ENCODE measurements around the gene FOSB.
A peak's percentile ranks its signal among the peaks of the same experiment; 100 is the strongest.

The FOSB gene

DNA sequence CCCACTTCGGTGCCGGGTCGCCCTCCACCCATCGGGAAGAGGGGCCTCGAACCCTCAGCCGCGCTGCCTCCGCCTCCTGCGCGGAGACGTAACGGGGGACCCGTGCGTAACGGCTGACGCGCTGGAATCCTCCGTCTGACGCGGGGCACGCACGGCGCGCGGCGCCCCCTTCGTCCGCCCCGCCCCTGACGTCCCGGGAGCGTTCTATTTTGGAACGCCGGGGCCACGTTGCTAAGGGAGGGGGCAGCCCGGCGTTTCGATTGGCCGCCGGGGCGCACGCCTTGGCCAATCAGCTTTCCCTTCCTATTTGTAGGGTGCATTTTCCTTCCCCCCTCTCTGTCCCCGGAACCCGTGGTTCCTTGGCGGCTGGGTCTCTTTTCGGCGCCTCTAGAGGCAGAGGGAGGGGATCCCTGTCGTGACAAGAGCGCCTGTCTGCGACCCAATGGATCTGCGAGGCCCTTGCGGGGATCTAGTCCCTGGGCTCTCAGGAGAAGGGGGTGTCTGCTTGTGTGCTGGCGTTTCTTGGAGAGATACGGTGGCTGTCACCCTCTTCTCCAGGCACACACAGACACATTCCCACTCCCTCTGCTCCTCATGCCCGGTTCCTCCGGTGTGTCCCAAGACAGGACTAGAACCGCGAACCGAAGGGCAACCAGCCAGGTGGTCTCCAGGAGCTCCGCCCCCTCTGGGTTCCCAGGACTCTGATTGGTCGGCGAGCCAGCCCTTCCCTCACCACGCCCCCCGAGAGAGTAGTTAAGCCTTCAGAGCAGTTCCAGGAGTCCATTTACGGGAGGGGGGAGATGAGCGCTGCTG lies 1.5 kb downstream of the FOSB start:
- Histone ChIP-seq H3K4me3 (ENCODE audit: low read length) (peak overlapping the region; percentile 97), H3K9me3 (ENCODE audit: insufficient read depth, low read depth, low read length) (no peaks in the 10 kb centered on the region), H3K4me1 (ENCODE audit: insufficient read depth, low read length) (no peaks in the 10 kb centered on the region), H3K27me3 (ENCODE audit: insufficient read depth, low read length) (peaks cover 61% of the 10 kb centered on the region), H3K27ac (ENCODE audit: low read length) (peak overlapping the region; percentile 79), H3K36me3 (ENCODE audit: insufficient read depth, low read depth, low read length) (no peaks in the 10 kb centered on the region), H3K9ac (ENCODE audit: low read depth, low read length) (peak overlapping the region; percentile 85; the same call in 1 of the 2 replicates)

DNA sequence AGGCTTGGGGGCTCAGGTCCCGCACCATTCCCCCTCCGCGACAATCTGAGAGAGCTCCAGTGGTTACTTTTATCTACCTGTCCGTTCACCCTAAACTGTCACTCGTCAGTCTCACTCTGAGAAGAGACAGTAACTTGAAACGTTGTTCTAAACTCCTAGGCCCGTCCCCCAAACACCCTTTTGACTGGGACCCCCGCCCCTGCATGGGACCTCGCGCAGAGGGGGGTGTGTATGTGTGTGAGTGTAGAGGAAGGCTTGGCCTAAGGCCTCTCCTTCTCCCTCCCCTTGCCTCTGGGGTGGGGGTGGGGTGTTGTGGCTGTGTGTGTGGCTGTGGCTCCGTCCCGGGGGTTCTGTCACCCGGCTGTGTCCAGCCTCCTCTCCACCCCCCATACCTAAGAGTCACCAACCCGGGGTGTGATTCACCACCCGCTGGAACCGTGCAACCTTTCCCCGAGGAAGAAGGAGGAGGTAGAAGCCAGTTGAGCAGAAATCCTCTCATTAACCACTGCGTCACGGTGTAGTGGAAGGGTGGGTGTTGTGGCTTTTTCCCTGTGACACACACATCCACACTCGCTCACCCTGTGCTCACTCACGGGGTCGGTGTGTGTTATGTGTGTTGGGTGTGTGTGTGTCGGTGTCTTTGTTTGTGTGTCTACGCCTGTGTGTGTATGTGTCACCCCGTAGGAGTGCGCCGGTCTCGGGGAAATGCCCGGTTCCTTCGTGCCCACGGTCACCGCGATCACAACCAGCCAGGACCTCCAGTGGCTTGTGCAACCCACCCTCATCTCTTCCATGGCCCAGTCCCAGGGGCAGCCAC lies 2.4 kb downstream of the FOSB start:
- no peaks in the 10 kb centered on the region for H3K9me3 ChIP-seq (ENCODE audit: insufficient read depth, low read depth, low read length)
- H3K9ac ChIP-seq (ENCODE audit: low read depth, low read length) = no peak overlapping the region
- H3K4me1 ChIP-seq (ENCODE audit: insufficient read depth, low read length) = no peaks in the 10 kb centered on the region
- peak overlapping the region; percentile 97; the same call in 1 of the 2 replicates for H3K4me3 ChIP-seq (ENCODE audit: low read length)
- no peak overlapping the region for H3K27ac ChIP-seq (ENCODE audit: low read length)
- H3K27me3 ChIP-seq (ENCODE audit: insufficient read depth, low read length) = peaks cover 63% of the 10 kb centered on the region
- H3K36me3 ChIP-seq (ENCODE audit: insufficient read depth, low read depth, low read length) = no peaks in the 10 kb centered on the region

DNA sequence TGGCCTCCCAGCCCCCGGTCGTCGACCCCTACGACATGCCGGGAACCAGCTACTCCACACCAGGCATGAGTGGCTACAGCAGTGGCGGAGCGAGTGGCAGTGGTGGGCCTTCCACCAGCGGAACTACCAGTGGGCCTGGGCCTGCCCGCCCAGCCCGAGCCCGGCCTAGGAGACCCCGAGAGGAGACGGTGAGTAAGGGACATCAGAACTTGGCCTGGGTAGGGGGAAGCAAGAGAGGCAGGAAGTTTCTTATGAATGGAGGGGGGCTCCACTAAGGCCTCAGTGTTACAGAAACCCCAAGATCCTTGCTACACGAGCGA lies 2.9 kb downstream of the FOSB start:
- no peak overlapping the region for H3K9ac ChIP-seq (ENCODE audit: low read depth, low read length)
- H3K9me3 ChIP-seq (ENCODE audit: insufficient read depth, low read depth, low read length) = no peaks in the 10 kb centered on the region
- H3K4me1 ChIP-seq (ENCODE audit: insufficient read depth, low read length) = no peaks in the 10 kb centered on the region
- H3K27me3 ChIP-seq (ENCODE audit: insufficient read depth, low read length) = peaks cover 65% of the 10 kb centered on the region
- H3K36me3 ChIP-seq (ENCODE audit: insufficient read depth, low read depth, low read length) = no peaks in the 10 kb centered on the region
- no peak overlapping the region for H3K4me3 ChIP-seq (ENCODE audit: low read length)
- no peak overlapping the region for H3K27ac ChIP-seq (ENCODE audit: low read length)

DNA sequence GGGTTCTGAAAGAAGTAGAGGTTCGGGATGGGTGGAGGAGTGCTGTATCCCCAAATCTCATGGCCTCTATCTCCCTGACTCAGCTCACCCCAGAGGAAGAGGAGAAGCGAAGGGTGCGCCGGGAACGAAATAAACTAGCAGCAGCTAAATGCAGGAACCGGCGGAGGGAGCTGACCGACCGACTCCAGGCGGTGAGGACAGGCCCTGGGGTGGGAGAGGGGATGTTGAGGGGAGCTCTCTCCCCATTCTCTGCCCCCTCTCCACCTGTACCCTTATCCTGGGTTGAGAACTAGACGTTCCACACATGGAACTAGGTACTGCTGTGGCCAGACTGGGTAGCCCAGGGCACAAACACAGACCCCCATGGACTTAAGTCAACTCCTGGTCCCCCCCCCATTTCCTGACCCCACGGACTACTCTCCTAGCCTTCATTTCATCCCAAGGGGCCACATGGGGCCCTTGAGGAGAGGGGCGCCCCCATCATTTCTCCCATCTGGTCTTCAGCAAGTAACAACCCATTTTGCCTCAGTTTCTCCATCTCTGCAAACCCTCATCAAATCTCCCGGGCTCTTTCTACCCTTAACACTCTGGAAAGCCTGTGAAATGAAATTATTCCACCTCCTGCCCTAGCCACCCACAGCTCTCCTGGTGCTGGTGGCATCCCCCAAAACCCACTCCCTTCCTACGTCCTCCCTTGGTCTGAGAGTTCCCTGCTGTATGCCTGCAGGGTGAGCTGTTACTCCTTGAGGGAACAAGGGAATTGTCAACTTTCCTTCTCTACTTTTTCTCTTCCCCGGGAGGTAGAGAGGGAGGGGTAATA lies 3.5 kb downstream of the FOSB start:
- peaks cover 71% of the 10 kb centered on the region for H3K27me3 ChIP-seq (ENCODE audit: insufficient read depth, low read length)

GRCh38 chr19:45471931-45472562 lies 4.3 kb downstream of the FOSB start:
- Histone ChIP-seq H3K9ac (ENCODE audit: low read depth, low read length) (peak overlapping the region; percentile 59; the same call in 1 of the 2 replicates), H3K4me1 (ENCODE audit: insufficient read depth, low read length) (no peaks in the 10 kb centered on the region), H3K36me3 (ENCODE audit: insufficient read depth, low read depth, low read length) (no peaks in the 10 kb centered on the region), H3K4me3 (ENCODE audit: low read length) (peak overlapping the region; percentile 65; the same call in 1 of the 2 replicates), H3K27me3 (ENCODE audit: insufficient read depth, low read length) (peaks cover 67% of the 10 kb centered on the region), H3K27ac (ENCODE audit: low read length) (no peak overlapping the region), H3K9me3 (ENCODE audit: insufficient read depth, low read depth, low read length) (no peaks in the 10 kb centered on the region)

More for the DNA sequence above, 3.5 kb downstream of the FOSB start:
- Histone ChIP-seq H3K27ac (ENCODE audit: low read length) (no peak overlapping the region), H3K36me3 (ENCODE audit: insufficient read depth, low read depth, low read length) (no peaks in the 10 kb centered on the region), H3K4me3 (ENCODE audit: low read length) (no peak overlapping the region), H3K9me3 (ENCODE audit: insufficient read depth, low read depth, low read length) (no peaks in the 10 kb centered on the region), H3K9ac (ENCODE audit: low read depth, low read length) (no peak overlapping the region), H3K4me1 (ENCODE audit: insufficient read depth, low read length) (no peaks in the 10 kb centered on the region)

- H3K27ac ChIP-seq (ENCODE audit: low read length) = no peak overlapping the region
- peak overlapping the region; percentile 65 for H3K4me3 ChIP-seq (ENCODE audit: low read length)
Observed at GRCh38 chr19:45472563-45473366, 5.0 kb downstream of the FOSB start.

GRCh38 chr19:45473367-45473681 lies 5.5 kb downstream of the FOSB start:
- Histone ChIP-seq H3K27ac (ENCODE audit: low read length) (no peak overlapping the region), H3K9me3 (ENCODE audit: insufficient read depth, low read depth, low read length) (no peaks in the 10 kb centered on the region), H3K9ac (ENCODE audit: low read depth, low read length) (no peak overlapping the region), H3K36me3 (ENCODE audit: insufficient read depth, low read depth, low read length) (no peaks in the 10 kb centered on the region), H3K27me3 (ENCODE audit: insufficient read depth, low read length) (peaks cover 61% of the 10 kb centered on the region), H3K4me1 (ENCODE audit: insufficient read depth, low read length) (no peaks in the 10 kb centered on the region), H3K4me3 (ENCODE audit: low read length) (no peak overlapping the region)

More at GRCh38 chr19:45472563-45473366, 5.0 kb downstream of the FOSB start:
- no peaks in the 10 kb centered on the region for H3K4me1 ChIP-seq (ENCODE audit: insufficient read depth, low read length)
- H3K27me3 ChIP-seq (ENCODE audit: insufficient read depth, low read length) = peaks cover 67% of the 10 kb centered on the region
- H3K9ac ChIP-seq (ENCODE audit: low read depth, low read length) = peak overlapping the region; percentile 59; the same call in 1 of the 2 replicates
- H3K36me3 ChIP-seq (ENCODE audit: insufficient read depth, low read depth, low read length) = no peaks in the 10 kb centered on the region
- no peaks in the 10 kb centered on the region for H3K9me3 ChIP-seq (ENCODE audit: insufficient read depth, low read depth, low read length)

DNA sequence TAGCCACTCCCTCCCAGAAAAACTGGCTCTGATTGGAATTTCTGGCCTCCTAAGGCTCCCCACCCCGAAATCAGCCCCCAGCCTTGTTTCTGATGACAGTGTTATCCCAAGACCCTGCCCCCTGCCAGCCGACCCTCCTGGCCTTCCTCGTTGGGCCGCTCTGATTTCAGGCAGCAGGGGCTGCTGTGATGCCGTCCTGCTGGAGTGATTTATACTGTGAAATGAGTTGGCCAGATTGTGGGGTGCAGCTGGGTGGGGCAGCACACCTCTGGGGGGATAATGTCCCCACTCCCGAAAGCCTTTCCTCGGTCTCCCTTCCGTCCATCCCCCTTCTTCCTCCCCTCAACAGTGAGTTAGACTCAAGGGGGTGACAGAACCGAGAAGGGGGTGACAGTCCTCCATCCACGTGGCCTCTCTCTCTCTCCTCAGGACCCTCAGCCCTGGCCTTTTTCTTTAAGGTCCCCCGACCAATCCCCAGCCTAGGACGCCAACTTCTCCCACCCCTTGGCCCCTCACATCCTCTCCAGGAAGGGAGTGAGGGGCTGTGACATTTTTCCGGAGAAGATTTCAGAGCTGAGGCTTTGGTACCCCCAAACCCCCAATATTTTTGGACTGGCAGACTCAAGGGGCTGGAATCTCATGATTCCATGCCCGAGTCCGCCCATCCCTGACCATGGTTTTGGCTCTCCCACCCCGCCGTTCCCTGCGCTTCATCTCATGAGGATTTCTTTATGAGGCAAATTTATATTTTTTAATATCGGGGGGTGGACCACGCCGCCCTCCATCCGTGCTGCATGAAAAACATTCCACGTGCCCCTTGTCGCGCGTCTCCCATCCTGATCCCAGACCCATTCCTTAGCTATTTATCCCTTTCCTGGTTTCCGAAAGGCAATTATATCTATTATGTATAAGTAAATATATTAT lies 6.1 kb downstream of the FOSB start:
- H3K27ac ChIP-seq (ENCODE audit: low read length) = no peak overlapping the region
- H3K36me3 ChIP-seq (ENCODE audit: insufficient read depth, low read depth, low read length) = no peaks in the 10 kb centered on the region
- no peak overlapping the region for H3K9ac ChIP-seq (ENCODE audit: low read depth, low read length)
- no peaks in the 10 kb centered on the region for H3K9me3 ChIP-seq (ENCODE audit: insufficient read depth, low read depth, low read length)
- peaks cover 57% of the 10 kb centered on the region for H3K27me3 ChIP-seq (ENCODE audit: insufficient read depth, low read length)
- no peak overlapping the region for H3K4me3 ChIP-seq (ENCODE audit: low read length)
- no peaks in the 10 kb centered on the region for H3K4me1 ChIP-seq (ENCODE audit: insufficient read depth, low read length)

GRCh38 chr19:45474606-45475521 lies 7.1 kb downstream of the FOSB start:
- peaks cover 57% of the 10 kb centered on the region for H3K27me3 ChIP-seq (ENCODE audit: insufficient read depth, low read length)
- no peaks in the 10 kb centered on the region for H3K9me3 ChIP-seq (ENCODE audit: insufficient read depth, low read depth, low read length)
- no peak overlapping the region for H3K9ac ChIP-seq (ENCODE audit: low read depth, low read length)
- H3K4me3 ChIP-seq (ENCODE audit: low read length) = no peak overlapping the region
- H3K36me3 ChIP-seq (ENCODE audit: insufficient read depth, low read depth, low read length) = no peaks in the 10 kb centered on the region
- H3K27ac ChIP-seq (ENCODE audit: low read length) = no peak overlapping the region
- H3K4me1 ChIP-seq (ENCODE audit: insufficient read depth, low read length) = no peaks in the 10 kb centered on the region
